HCT116 (cell line): Measurements from ENCODE around the gene FOXO6. TPM values are rescaled to one million over a fixed set of nuclear protein-coding genes. Genes with fewer than 3 reads are reported as not detected.

Source experiments
- total RNA-seq: library from RNA; stranded (reverse); gene quantifications from one replicate; pipeline ENCODE4 v1.2.1, GENCODE V29; 2021; ENCODE audit not compliant: unreplicated experiment

The FOXO6 gene
- total RNA-seq, 1 experiment from 2014 or later, result 7.0 TPM

Other genes starting within 250 kb of the FOXO6 start
- 28.0 TPM for gene SCMH1, start 119.1 kb upstream of the FOXO6 start, total RNA-seq
- not detected for gene EDN2, start 123.2 kb downstream of the FOXO6 start, total RNA-seq